Mesodermal cell (in vitro differentiated cells): ENCODE data around the gene DPYD.

Experiments
- H3K27ac ChIP-seq: 2 replicates; pipeline ENCODE4 v1.7.0; 2013; ENCODE audit warnings: mild to moderate bottlenecking, low read depth, low read length, moderate library complexity; ENCODE audit not compliant: severe bottlenecking
- H3K36me3 ChIP-seq: 2 replicates; pipeline ENCODE4 v1.7.1; 2013; ENCODE audit warnings: mild to moderate bottlenecking, low read length, moderate library complexity; ENCODE audit not compliant: control insufficient read depth, insufficient read depth
- H3K4me1 ChIP-seq: one replicate; pipeline ENCODE4 v1.7.1; 2013; ENCODE audit warnings: mild to moderate bottlenecking, low read length; ENCODE audit not compliant: insufficient read depth, control insufficient read depth, poor library complexity, severe bottlenecking
- H3K4me3 ChIP-seq: 2 replicates; pipeline ENCODE4 v1.7.0; 2013; ENCODE audit warnings: low read length, control low read depth, mild to moderate bottlenecking; ENCODE audit not compliant: insufficient read depth, poor library complexity, severe bottlenecking; ENCODE audit errors: extremely low read depth
- H3K9me3 ChIP-seq: 2 replicates; pipeline ENCODE4 v1.7.1; 2013; ENCODE audit warnings: mild to moderate bottlenecking, low read length, moderate library complexity; ENCODE audit not compliant: control insufficient read depth
- WGBS, 2 experiments: methylation state at CpG; one replicate each; pipeline ENCODE4 v1.1.5; 2013; ENCODE audit warnings: missing lambda C conversion rate in 2 of 2; ENCODE audit not compliant: insufficient coverage in 2 of 2; 5-methylcytosine and 5-hydroxymethylcytosine counted together

DPYD gene

DNA sequence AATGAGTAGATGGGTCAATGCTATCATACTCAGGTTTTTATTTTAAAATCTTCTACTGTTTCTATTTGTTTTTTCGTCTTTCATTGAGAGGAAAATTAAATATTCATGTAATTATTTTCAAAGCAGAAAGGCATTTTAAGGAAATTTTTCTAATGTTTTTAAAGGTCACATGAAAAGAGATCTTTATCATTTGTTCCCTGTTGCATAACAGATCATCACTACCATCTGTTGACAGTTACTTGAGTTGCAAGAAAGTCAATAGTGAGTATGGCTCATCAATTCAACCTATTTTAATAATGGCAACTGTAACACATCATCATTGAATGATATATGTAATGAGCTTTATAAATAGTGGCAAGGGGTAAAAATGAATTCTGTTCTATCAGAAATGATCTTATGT lies 369.7 kb downstream of the DPYD start:
- Histone ChIP-seq H3K4me3 (no peak overlapping the region), H3K27ac (no peak overlapping the region), H3K36me3 (no peaks in the 10 kb centered on the region), H3K9me3 (no peaks in the 10 kb centered on the region), H3K4me1 (no peaks in the 10 kb centered on the region)
- WGBS, 2 experiments: no CpG with 5 or more reads among the region's 1 CpG

DNA sequence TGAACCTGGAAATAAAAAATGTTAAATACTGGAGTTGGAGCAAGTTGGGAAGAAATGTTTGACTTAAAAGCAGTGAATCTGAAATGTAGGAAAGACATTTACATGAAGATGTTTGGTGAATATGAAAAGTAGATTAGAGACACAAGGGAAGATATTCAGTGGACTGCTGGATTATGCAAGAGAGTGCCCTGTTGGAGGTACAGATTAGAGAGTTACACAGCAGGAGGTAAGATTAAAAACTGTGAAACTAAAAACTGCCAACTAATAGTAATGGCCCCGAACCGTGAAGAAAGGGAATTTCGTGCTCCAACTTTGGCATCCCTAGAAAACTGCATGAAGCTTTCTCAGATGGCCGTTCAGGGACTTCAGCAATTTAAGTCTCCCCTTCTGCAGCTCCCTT lies 375.4 kb downstream of the DPYD start:
- H3K36me3 ChIP-seq: no peaks in the 10 kb centered on the region
- H3K4me3 ChIP-seq: no peak overlapping the region
- H3K4me1 ChIP-seq: no peaks in the 10 kb centered on the region
- no peaks in the 10 kb centered on the region for H3K9me3 ChIP-seq
- H3K27ac ChIP-seq: no peak overlapping the region
- 61 to 79% methylated on average over 3 of the region's 4 CpGs for WGBS, 2 experiments

DNA sequence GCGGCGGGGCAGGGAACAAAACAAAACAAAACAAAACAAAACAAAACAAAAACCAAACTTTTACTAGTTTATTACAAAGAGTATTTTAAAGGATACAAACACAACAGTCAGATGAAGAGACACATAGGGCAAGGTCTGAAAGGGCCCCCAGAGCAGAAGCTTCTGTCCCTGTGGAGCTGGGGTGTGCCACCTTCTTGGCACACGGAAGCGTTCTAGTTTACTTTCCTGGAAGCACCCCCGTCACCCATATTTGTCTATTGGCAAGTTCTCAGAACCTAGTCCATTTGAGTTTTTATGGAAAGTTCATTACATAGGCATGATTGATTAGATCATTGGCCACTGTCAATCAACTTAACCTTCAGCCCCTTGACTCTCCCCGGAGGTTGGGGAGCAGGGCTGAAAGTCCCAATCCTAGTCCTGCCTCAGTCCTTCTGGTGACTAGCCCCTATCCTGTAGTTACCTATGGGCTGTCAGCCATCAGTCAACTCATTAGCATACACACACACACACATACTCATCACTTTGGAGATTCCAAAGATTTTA lies 380.4 kb downstream of the DPYD start:
- Histone ChIP-seq H3K36me3 (no peaks in the 10 kb centered on the region), H3K4me3 (no peak overlapping the region), H3K4me1 (no peaks in the 10 kb centered on the region), H3K9me3 (no peaks in the 10 kb centered on the region), H3K27ac (no peak overlapping the region)
- 100% methylated on average over 1 to 3 of the region's 6 CpGs for WGBS, 2 experiments

DNA sequence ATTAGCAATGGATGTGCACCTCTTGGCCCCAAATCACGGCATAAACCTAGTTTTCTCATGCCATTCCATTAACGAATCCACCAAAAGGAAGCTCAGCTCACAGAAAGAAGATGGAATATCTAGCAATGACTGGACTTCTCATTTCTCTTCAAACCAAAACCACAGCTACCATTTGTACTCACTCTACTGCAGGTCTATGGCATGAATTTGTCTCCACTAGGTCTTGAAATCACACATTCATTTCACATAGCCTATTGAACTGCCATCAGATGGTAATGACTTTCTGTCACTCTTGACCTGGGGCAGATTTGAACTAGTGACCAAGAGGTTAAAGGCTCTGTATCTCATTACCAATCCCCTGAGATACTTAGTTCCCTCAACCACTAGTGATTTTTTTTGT lies 382.7 kb downstream of the DPYD start:
- H3K27ac ChIP-seq: no peak overlapping the region
- no peaks in the 10 kb centered on the region for H3K9me3 ChIP-seq
- H3K4me3 ChIP-seq: no peak overlapping the region
- WGBS, 2 experiments: 83 to 93% methylated on average over 2 of the region's 2 CpGs
- no peaks in the 10 kb centered on the region for H3K36me3 ChIP-seq
- no peaks in the 10 kb centered on the region for H3K4me1 ChIP-seq

DNA sequence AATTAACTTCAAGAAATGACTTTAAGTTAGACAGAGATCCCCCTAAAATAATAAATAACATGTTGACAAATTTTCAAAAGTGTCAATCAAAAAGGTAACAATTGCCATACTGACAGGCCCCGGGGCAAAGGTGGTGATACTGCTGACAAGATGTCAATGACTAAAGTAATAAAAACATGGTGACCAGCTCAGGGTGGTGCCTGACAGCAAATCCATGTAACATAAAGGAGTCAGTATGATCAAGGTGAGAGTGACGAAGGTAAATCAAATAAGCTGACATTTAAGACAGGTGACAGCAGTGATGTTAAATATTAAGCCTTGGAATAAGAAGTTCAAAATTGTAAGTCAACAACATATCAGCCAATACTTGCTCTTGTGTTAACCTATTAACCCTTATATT lies 387.5 kb downstream of the DPYD start:
- Histone ChIP-seq H3K36me3 (no peaks in the 10 kb centered on the region), H3K9me3 (no peaks in the 10 kb centered on the region), H3K4me3 (no peak overlapping the region), H3K4me1 (no peaks in the 10 kb centered on the region), H3K27ac (no peak overlapping the region)
- WGBS, 2 experiments: 100% methylated on average over 1 to 2 of the region's 2 CpGs

DNA sequence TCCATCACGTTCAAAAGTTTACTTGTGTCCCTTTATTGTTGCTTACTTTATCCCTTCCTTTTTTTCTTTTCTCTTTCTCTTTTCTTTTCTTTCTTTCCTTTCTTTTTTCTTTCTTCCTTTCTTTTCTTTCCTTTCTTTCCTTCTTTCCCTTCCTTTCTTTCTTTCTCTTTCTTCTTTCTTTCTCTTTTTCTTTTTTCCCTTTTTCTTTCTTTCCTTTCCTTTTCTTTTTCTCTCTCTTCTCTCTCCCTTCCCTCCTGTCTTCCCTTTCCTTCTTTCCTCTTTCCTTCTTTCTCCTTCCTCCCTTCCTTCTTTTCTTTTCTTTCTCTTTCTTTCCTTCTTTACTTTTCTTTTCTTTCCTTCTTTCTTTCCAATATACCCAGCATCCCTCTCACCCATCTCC lies 391.2 kb downstream of the DPYD start:
- no peaks in the 10 kb centered on the region for H3K36me3 ChIP-seq
- H3K4me1 ChIP-seq: no peaks in the 10 kb centered on the region
- no peaks in the 10 kb centered on the region for H3K9me3 ChIP-seq
- 78 to 88% methylated on average over 1 of the region's 1 CpG for WGBS, 2 experiments
- H3K4me3 ChIP-seq: no peak overlapping the region
- no peak overlapping the region for H3K27ac ChIP-seq

DNA sequence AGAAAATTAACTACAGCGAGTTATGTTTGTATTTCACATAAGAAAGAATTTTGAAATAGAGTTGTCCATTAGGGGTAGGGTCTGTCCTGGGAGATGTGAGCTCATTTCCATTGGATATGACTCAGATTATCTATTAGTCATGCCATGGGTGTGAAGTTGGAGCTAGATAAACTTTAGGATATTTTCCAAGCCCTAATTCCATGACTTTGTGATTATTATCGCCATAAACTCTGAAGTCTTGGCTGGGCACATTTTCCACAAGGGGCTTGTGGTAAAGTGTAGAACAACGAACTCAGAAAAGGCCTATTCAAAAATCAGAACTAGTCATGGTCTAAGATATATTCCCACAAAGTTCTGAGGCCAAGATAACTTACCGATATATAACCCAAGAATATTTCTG lies 396.6 kb downstream of the DPYD start:
- Histone ChIP-seq H3K4me1 (no peaks in the 10 kb centered on the region), H3K4me3 (no peak overlapping the region), H3K27ac (no peak overlapping the region), H3K36me3 (no peaks in the 10 kb centered on the region), H3K9me3 (no peaks in the 10 kb centered on the region)
- 90 to 100% methylated on average over 1 to 3 of the region's 4 CpGs for WGBS, 2 experiments

DNA sequence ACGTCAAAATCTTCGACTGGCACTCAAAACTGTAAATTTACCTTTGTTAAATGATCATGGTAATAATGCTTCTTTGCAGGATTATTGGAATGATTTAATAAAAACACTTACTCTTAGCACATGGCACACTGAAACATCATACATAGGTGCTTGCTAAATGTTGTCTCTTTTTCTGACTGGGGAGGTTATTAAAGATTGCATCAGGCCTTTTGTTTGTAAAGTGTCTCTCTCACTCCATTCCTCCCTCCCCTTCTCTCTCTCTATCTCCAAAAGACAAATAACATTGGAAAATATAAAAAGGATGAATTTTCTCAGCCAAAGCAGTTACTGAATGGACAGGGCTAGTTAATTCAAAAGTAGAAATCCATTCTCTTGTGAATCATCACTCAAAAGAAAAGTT lies 404.2 kb downstream of the DPYD start:
- H3K4me1 ChIP-seq: no peaks in the 10 kb centered on the region
- no peak overlapping the region for H3K27ac ChIP-seq
- no peaks in the 10 kb centered on the region for H3K9me3 ChIP-seq
- no peaks in the 10 kb centered on the region for H3K36me3 ChIP-seq
- no peak overlapping the region for H3K4me3 ChIP-seq
- WGBS, 2 experiments: no CpG with 5 or more reads among the region's 2 CpGs

DNA sequence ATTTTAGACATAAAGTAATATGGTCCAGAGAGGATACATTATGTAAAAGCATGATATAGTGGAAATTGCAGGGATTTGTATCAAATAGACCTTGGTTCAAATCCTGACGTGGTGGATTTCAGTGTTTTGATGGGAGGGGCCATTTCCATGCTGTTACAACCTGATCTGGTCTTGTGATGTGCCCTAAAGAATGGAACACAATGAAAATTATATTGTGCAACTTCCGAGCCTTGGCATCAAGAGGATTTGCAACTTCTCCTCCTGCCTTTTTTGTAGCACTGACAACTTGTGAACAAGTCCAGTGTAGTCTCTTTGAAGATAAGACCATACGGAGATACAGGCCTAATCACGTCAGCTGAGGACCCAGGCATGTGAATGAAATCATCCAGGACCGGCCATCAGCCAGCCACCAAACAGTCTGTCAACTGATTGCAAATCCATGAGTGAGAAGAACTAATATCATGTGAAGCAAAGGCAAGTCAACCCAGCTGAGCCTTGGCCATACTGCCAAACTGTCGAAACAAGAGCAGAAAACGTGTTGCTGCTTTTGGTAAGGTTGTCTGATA lies 412.1 kb downstream of the DPYD start:
- Histone ChIP-seq H3K36me3 (no peaks in the 10 kb centered on the region), H3K9me3 (no peaks in the 10 kb centered on the region)
- WGBS, 2 experiments: 94 to 95% methylated on average over 5 to 7 of the region's 7 CpGs

DNA sequence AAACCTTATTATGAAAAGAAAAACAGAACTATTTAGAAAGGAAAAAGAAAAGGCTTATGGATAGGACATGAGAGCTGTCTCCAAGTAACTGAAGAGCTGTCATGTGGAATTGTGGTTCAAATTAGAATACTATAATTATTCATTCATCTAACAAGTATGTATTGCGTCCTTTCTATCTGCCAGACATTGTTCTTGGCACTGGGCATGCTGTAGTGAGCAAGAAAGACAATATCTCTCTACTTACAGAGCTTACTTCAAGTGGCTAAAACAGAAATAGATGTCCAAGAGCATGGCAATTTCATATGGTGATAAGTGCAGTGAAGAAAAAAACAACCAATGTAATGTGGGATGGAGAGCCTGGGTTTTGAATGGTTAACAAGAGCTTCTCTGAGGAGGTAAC lies 413.0 kb downstream of the DPYD start:
- no CpG with 5 or more reads among the region's 1 CpG for WGBS, 2 experiments
- Histone ChIP-seq H3K4me3 (no peak overlapping the region), H3K4me1 (no peaks in the 10 kb centered on the region), H3K27ac (no peak overlapping the region), H3K9me3 (no peaks in the 10 kb centered on the region), H3K36me3 (no peaks in the 10 kb centered on the region)

More for the DNA sequence above, 412.1 kb downstream of the DPYD start:
- Histone ChIP-seq H3K27ac (no peak overlapping the region), H3K4me3 (no peak overlapping the region), H3K4me1 (no peaks in the 10 kb centered on the region)

DNA sequence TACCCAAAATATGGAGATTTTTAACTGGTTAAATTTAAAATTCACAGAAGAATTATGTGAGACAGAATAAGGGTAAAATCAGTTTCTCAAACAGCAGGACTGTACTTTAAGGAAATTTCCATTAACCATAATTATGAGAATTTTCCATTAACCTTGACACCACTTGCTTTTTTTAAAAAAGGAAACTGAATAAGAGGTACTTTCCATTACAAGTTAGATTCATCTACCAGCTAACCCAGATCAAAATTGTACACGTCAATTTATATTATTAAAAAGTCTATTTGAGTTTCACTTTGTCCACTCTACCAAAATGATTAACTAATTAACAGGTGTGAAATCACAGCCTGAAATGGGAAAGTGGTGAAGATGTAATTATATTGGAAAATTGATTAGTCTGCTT lies 414.5 kb downstream of the DPYD start:
- H3K4me3 ChIP-seq: no peak overlapping the region
- no CpG with 5 or more reads among the region's 1 CpG for WGBS, 2 experiments
- no peaks in the 10 kb centered on the region for H3K36me3 ChIP-seq
- H3K27ac ChIP-seq: no peak overlapping the region
- no peaks in the 10 kb centered on the region for H3K9me3 ChIP-seq
- no peaks in the 10 kb centered on the region for H3K4me1 ChIP-seq
